GM19023 (cell line): ENCODE results near the gene DNAH5.
"Not testable (repeated sequence)": the region's sequence is repeated elsewhere in the genome, so short reads cannot be mapped to it uniquely, and the experiment has no call there.

Experiments used
- ATAC-seq: cut with Tn5 transposase; IDR thresholded peaks from one replicate; pipeline ENCODE4 v1.9.1; 2021; ENCODE audit warnings: mild to moderate bottlenecking, moderate library complexity; ENCODE audit not compliant: unreplicated experiment

DNAH5 gene

GRCh38 chr5:13944560-13945199 lies at the start of gene DNAH5:
Gene DNAH5, minus strand, starts transcription at chr5:13944688. Its CDS starts 250 bp downstream, at chr5:13944438.
- no peak for ATAC-seq

DNA sequence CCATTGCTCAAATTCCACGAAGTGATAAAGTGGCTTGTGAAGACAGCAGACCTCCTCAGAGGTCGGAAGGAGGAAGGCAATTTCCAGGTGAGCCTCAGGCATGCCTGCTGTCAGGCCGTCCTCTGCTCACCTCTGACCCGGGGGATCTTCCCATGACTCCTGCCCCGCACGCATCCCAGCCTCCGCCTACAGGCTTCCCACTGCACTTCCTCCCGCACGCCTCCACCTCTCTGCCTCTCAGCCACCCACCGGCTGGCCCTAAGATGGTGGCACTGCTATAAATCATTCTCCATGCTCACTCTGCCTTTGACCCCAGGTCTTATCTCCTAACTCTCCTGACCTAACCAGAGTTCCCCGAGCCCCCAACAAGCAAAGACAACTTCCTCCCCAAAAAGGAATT lies 49.4 kb upstream of the DNAH5 start:
- no peak for ATAC-seq

DNA sequence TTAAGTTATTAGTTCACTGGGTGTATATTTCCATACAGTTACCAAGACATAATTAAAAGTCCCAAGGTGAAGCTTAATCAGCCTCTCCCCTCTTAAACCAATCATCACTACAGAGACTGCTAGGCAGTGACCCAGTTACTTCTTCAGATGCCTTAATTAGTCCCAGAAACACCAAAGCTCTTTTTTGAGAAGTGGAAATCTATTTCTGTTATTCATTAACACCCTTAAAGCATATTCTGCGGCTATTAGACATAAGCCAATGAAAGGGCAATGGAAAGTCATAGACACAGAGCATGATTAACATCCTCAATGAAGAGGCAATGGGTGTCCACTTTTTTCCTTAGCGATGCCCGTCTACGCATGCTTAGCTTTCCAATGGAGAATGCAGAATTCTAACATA lies 48.3 kb upstream of the DNAH5 start:
- no peak for ATAC-seq

GRCh38 chr5:13991365-13991764 lies 46.9 kb upstream of the DNAH5 start:
- ATAC-seq: no peak

GRCh38 chr5:13990896-13991295 lies 46.4 kb upstream of the DNAH5 start:
- ATAC-seq: no peak

DNA sequence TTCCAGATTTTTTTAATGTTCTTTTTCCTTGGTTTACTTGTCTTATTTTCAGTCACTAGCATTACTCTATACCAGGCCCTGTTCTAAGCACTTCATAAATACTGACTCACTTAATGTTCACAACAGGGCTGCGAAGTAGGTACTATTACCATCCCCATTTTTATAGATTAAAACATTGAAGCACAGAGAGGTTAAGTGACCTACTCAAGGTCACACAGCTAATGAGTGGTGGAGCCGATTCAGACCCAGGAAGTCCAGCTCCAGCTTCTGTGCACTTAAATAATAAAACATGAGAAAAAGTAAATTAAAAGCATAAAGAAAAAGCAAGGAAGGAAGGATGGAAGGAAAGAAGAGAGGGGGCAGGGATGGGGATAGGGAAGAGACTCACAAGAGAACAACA lies 45.3 kb upstream of the DNAH5 start:
- no peak for ATAC-seq

GRCh38 chr5:13987843-13988464 lies 43.5 kb upstream of the DNAH5 start:
- ATAC-seq: no peak

- no peak for ATAC-seq
These were observed 41.4 kb upstream of the DNAH5 start for GRCh38 chr5:13985731-13986418.

DNA sequence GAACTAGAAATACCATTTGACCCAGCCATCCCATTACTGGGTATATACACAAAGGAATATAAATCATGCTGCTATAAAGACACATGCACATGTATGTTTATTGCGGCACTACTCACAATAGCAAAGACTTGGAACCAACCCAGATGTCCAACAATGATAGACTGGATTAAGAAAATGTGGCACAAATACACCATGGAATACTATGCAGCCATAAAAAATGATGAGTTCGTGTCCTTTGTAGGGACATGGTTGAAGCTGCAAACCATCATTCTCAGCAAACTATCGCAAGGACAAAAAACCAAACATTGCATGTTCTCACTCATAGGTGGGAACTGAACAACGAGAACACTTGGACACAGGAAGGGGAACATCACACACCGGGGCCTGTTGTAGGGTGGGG lies 40.4 kb upstream of the DNAH5 start:
- not testable (repeated sequence) for ATAC-seq

DNA sequence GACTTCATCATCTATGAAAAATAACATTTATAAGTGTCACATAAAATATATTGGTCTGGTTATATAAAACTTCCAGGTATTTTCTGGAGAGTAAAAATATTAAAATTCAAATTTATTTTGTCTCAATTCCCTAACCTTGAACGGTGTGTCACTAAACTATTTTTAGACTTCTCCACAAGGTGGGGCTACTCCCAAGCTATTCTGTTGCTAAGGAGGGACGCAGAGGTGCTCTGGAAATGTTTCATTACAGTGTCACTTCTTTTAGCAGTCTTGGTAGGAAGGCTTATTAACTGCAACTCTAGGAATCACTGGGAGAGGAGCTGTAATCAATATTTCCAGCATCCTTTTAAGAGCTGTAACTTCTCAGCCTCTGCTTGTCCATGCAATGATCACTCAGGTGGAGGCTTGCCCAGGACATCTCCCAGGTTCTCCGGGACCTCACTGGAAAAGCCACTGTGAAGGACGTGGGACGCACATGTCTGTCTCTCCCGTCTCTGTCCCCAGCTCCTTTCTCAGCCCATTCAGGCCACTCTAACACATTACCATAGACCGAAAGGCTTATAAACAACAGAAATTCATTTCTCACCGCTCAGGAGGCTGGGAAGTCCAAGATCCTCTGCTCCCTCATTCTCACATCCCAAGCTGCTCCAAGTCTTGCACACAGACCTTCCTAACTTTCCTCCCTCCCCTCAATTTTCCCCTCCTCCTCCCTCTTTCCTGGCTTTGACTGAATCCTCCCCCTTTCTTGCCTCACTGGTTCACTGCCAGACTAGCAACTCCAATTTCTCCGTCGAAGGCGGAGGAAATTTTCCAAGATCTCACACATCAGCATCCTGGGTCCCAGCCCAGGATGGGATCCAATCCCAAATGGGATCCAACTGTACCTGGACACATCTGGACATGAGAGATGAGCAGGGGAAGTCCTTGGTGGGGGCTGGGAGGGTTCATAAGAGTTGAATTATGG lies 32.7 kb upstream of the DNAH5 start:
- ATAC-seq: no peak

GRCh38 chr5:13976223-13976622 lies 31.7 kb upstream of the DNAH5 start:
- no peak for ATAC-seq

DNA sequence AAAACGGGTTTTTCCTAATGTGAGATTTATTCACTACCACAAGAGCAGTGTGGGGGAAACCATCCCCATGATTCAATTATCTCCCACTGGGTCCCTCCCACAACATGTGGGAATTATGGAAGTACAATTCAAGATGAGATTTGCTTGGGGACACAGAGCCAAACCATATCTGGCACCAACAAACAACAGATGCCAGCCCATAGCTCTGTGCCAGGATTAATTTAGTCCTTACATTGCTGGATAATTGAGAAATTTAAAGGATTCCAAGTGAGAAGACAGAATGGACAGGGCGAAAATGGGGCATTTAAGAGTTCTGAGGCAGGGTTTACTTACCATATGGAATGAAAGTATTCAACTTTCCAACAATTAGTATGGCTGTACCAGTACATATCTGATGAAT lies 30.8 kb upstream of the DNAH5 start:
- ATAC-seq: no peak

GRCh38 chr5:13973724-13974123 lies 29.2 kb upstream of the DNAH5 start:
- ATAC-seq: no peak

DNA sequence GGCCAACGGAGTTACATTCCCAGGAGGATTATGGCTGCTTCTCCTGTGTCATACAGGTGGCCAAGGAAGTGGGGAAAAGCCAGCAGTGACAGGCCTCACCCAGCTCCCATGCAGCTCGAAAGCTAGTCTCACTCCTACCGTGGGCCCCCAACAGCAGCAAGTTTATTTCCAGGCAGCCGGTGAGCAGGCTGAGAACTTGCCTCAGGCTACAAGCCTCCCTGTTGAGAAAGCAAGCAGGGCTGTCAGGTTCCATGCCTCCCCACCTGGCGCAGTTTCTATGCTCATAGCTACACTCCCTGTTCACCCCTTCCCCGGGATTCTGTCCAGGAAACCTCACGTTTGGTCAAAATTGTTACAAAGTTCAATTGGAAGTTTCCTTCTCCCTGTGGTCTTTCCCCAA lies 27.5 kb upstream of the DNAH5 start:
- ATAC-seq: no peak

DNA sequence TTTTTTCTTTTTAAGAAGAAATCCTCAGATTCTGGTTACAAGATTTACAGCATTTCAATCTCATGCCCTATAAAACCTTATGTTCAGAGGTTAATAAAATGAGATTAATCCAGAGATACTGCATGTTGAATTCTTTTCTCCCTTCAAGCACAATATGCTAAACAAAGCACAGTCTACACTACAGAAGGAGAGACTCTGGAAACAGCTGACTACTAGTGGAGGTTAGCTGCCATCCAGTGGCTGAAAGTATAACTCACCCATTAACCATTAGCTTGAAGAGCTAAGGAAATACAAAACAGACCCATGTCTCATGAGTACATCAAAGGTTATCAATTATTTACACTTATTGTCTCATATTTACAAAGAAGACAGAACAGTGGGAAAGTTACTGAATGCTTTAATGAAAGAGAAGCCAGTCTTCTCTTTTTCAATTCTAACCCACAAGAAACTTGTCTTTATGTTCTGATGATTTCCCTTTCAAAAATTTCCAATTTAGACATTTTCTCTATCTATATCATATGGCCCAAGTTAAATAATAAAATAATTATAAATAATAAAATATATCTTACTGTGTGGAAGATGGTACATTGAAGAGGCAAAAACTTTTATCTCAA lies 12.7 kb upstream of the DNAH5 start:
- ATAC-seq: no peak

- ATAC-seq: no peak
These were observed 12.0 kb upstream of the DNAH5 start for GRCh38 chr5:13956471-13956870.

DNA sequence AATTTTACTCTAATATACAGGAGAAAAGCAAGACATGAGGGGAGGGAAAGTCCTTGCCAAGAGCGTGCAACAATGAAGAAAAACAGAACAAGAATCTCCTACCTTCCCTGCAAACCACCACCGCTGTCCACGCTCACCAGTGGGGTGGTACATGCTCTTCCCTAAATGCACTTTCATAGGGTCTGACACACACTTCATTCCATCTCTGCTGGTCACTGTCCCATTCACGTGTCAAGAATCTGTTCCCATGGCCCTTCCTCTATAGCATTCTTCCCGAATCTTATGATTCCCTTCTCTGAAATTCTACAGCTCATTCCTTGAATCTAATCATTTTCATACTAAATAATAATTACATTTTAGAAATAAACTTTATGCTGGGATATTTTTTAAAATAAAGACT lies 11.4 kb upstream of the DNAH5 start:
- no peak for ATAC-seq

- ATAC-seq: no peak
These were observed 1.6 kb upstream of the DNAH5 start for GRCh38 chr5:13946111-13946510.

GRCh38 chr5:13945271-13945670 lies 783 bp upstream of the DNAH5 start:
- no peak for ATAC-seq

GRCh38 chr5:13943676-13944075 lies 812 bp downstream of the DNAH5 start:
- no peak for ATAC-seq

- no peak for ATAC-seq
These were observed 3.0 kb downstream of the DNAH5 start for GRCh38 chr5:13941468-13941867.
